H1 (cell line): ENCODE data around the gene OSR1. TPM values are rescaled to one million over a fixed set of nuclear protein-coding genes. Genes with fewer than 3 reads are reported as not detected.

Experiments used
- ASH2L ChIP-seq: fragments of 200-600, 300-600 bp; sonication (generic); IDR thresholded peaks from one replicate; pipeline ENCODE4 v1.7.1; 2017; ENCODE audit warnings: low read length
- BACH1 ChIP-seq: IDR thresholded peaks from 2 replicates; pipeline ENCODE4 v1.6.1; 2012; ENCODE audit warnings: low read length, improper control_type of control experiment
- BCL11A ChIP-seq, 2 experiments: IDR thresholded peaks; one replicate each; pipeline ENCODE4 v1.6.1; 2011; ENCODE audit warnings: low read depth in 2 of 2, low read length in 2 of 2, mild to moderate bottlenecking in 2 of 2
- BRCA1 ChIP-seq: IDR thresholded peaks from 2 replicates; pipeline ENCODE4 v1.6.1; 2012; ENCODE audit warnings: low read depth, low read length, improper control_type of control experiment
- CEBPB ChIP-seq: IDR thresholded peaks from 2 replicates; pipeline ENCODE4 v1.6.1; 2012; ENCODE audit warnings: low read depth, low read length
- CREB1 ChIP-seq: IDR thresholded peaks from 2 replicates; pipeline ENCODE4 v1.6.1; 2012; ENCODE audit warnings: inconsistent platforms
- CTBP2 ChIP-seq: IDR thresholded peaks from 2 replicates; pipeline ENCODE4 v1.7.0; 2011; ENCODE audit warnings: borderline replicate concordance, mild to moderate bottlenecking, moderate library complexity, mixed read lengths, low read length; ENCODE audit not compliant: insufficient read depth, insufficient read length
- EGR1 ChIP-seq: IDR thresholded peaks from 2 replicates; pipeline ENCODE4 v1.6.1; 2011; ENCODE audit warnings: low read depth, low read length, borderline replicate concordance
- EZH2 ChIP-seq: fragments of 200-600 bp; sonication (generic); IDR thresholded peaks from 2 replicates; pipeline ENCODE4 v1.7.1; 2012; ENCODE audit warnings: low read depth, mild to moderate bottlenecking, moderate library complexity, low read length, inconsistent platforms; ENCODE audit not compliant: severe bottlenecking
- FOSL1 ChIP-seq: IDR thresholded peaks from 2 replicates; pipeline ENCODE4 v1.6.1; 2011; ENCODE audit warnings: mild to moderate bottlenecking, low read depth, low read length, moderate library complexity; ENCODE audit not compliant: insufficient read depth
- GTF2F1 ChIP-seq: IDR thresholded peaks from 2 replicates; pipeline ENCODE4 v1.6.1; 2012; ENCODE audit warnings: low read depth, low read length, improper control_type of control experiment, borderline replicate concordance
- HDAC6 ChIP-seq: IDR thresholded peaks from one replicate; pipeline ENCODE4 v1.7.1; 2012; ENCODE audit warnings: low read depth, mild to moderate bottlenecking, inconsistent platforms, low read length, moderate library complexity
- JUN ChIP-seq: IDR thresholded peaks from 2 replicates; pipeline ENCODE4 v1.6.1; 2011; ENCODE audit warnings: low read depth, mild to moderate bottlenecking, improper control_type of control experiment, low read length
- RBBP5 ChIP-seq: IDR thresholded peaks from 2 replicates; pipeline ENCODE4 v1.7.1; 2012; ENCODE audit warnings: low read depth, mild to moderate bottlenecking, inconsistent platforms, low read length, moderate library complexity, borderline replicate concordance
- RFX5 ChIP-seq: IDR thresholded peaks from 2 replicates; pipeline ENCODE4 v1.6.1; 2011; ENCODE audit warnings: low read depth, low read length, improper control_type of control experiment, borderline replicate concordance
- RXRA ChIP-seq: IDR thresholded peaks from 2 replicates; pipeline ENCODE4 v1.6.1; 2011; ENCODE audit warnings: low read depth, mild to moderate bottlenecking, low read length, moderate library complexity; ENCODE audit not compliant: insufficient read depth
- SP4 ChIP-seq: IDR thresholded peaks from 2 replicates; pipeline ENCODE4 v1.6.1; 2012; ENCODE audit warnings: low read length, inconsistent platforms
- SRF ChIP-seq: IDR thresholded peaks from 2 replicates; pipeline ENCODE4 v1.6.1; 2011; ENCODE audit warnings: mild to moderate bottlenecking, low read depth, low read length, moderate library complexity
- TAF1 ChIP-seq: IDR thresholded peaks from 2 replicates; pipeline ENCODE4 v1.6.1; 2011; ENCODE audit warnings: mild to moderate bottlenecking, low read depth, low read length
- TBP ChIP-seq: IDR thresholded peaks from 2 replicates; pipeline ENCODE4 v1.6.1; 2011; ENCODE audit warnings: low read depth, low read length, improper control_type of control experiment
- TCF12 ChIP-seq: IDR thresholded peaks from 2 replicates; pipeline ENCODE4 v1.6.1; 2011; ENCODE audit warnings: low read depth, mild to moderate bottlenecking, low read length
- YY1 ChIP-seq: IDR thresholded peaks from 2 replicates; pipeline ENCODE4 v1.6.1; 2011; ENCODE audit warnings: low read depth, mild to moderate bottlenecking, low read length
- polyA plus RNA-seq, 7 experiments: library from polyadenylated mRNA; depleted of rRNA in 3 of 7; stranded (reverse) in 5 of 7; unstranded in 2 of 7; fragments of >200 nt in 5 of 7; fragments of 200-250 nt in 2 of 7; gene quantifications; 1 replicate in 5 of 7; 2 replicates in 1 of 7; 4 replicates in 1 of 7; pipeline versions ENCODE4 v1.2.1 to v1.2.3, GENCODE V29; 2011 to 2013; ENCODE audit warnings: missing spikeins in 2 of 7, mixed read lengths in 2 of 7
- total RNA-seq: library from RNA; stranded (reverse); fragmentation: NEBNext Ultra II Directional; extraction: Animal tissue kit (Norgen Biotek cat#: 25700); gene quantifications from 2 replicates; pipeline ENCODE4 v1.2.1, GENCODE V29; 2021
- TF ChIP-seq, protein P1 (sequence below): IDR thresholded peaks from 2 replicates; pipeline ENCODE4 v1.6.1; 2012; ENCODE audit warnings: low read length, inconsistent platforms
- TF ChIP-seq, protein P2 (sequence below): IDR thresholded peaks from 2 replicates; pipeline ENCODE4 v1.6.1; 2012; ENCODE audit warnings: inconsistent platforms

Gene OSR1
- total and polyA plus RNA-seq, 2 of the 8 experiments (the other 6 are each of a cell fraction or from before 2014, with no cell fraction given), result 0.05 to 0.22 TPM

DNA sequence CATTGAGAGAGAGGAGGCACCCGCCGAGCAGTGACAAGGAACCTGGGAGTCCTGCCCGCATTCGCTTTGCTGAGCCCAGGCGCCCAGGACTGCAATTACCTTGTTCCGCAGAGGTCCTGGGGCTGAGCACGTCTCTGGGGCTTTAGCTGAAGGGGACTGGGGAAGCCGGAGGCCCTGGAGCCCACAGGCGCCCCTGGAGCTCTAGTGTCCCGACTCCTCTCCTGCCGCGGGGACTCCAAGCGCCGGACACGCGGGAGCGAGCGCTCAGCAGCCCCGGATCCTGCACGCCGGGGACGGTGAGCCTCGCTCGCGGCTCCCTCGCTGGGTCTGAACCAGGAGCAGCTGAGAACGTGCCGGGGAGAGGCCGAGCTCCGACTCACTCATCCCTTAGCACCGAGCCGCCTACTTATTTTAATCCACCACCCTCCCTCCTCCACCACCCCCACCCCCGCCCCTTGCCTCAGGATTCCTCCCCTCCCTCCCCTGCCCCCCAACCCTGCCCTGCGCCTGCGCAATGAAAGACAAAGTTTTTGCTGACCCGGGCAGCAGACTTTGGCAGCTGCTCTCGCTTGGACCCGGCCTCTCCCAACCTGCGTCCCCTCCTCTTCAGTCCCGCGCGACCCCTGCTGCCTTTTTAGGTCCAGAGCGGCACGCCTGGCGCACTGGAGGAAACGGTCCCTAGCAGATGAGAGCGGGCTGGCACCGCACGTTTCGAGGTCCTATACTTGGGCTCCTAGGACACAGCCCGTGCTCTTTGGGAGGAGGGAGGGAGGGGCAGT is at the start of gene OSR1 (continued):
- TF ChIP-seq, protein P1, sequence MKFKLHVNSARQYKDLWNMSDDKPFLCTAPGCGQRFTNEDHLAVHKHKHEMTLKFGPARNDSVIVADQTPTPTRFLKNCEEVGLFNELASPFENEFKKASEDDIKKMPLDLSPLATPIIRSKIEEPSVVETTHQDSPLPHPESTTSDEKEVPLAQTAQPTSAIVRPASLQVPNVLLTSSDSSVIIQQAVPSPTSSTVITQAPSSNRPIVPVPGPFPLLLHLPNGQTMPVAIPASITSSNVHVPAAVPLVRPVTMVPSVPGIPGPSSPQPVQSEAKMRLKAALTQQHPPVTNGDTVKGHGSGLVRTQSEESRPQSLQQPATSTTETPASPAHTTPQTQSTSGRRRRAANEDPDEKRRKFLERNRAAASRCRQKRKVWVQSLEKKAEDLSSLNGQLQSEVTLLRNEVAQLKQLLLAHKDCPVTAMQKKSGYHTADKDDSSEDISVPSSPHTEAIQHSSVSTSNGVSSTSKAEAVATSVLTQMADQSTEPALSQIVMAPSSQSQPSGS, result no peak
- TF ChIP-seq, protein P2, sequence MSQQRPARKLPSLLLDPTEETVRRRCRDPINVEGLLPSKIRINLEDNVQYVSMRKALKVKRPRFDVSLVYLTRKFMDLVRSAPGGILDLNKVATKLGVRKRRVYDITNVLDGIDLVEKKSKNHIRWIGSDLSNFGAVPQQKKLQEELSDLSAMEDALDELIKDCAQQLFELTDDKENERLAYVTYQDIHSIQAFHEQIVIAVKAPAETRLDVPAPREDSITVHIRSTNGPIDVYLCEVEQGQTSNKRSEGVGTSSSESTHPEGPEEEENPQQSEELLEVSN, result peak; percentile 52; the same call in 1 of the 2 replicates
- TF ChIP-seq TBP (peak; percentile 56), HDAC6 (no peak), EGR1 (no peak), CREB1 (no peak), CTBP2 (no peak), BRCA1 (no peak), EZH2 (no peak), ASH2L (peak; percentile 49), TCF12 (no peak), BCL11A (IDR thresholded peaks at IDR 0.05; ENCODE audit: low read depth in 2 of 2, low read length in 2 of 2) (no peak), FOSL1 (no peak), CEBPB (no peak), TAF1 (no peak), BACH1 (no peak), RFX5 (no peak), YY1 (no peak), JUN (no peak), RBBP5 (peak; percentile 41; the same call in 1 of the 2 replicates), SP4 (no peak), GTF2F1 (no peak), RXRA (no peak), SRF (no peak)
